ENCODE data around the gene FGF9.
A peak's percentile ranks its signal among the peaks of the same experiment; 100 is the strongest.

Gene FGF9

GRCh38 chr13:21719463-21719862, 48.6 kb downstream of the FGF9 start:
- DNase-seq: no peak

DNA sequence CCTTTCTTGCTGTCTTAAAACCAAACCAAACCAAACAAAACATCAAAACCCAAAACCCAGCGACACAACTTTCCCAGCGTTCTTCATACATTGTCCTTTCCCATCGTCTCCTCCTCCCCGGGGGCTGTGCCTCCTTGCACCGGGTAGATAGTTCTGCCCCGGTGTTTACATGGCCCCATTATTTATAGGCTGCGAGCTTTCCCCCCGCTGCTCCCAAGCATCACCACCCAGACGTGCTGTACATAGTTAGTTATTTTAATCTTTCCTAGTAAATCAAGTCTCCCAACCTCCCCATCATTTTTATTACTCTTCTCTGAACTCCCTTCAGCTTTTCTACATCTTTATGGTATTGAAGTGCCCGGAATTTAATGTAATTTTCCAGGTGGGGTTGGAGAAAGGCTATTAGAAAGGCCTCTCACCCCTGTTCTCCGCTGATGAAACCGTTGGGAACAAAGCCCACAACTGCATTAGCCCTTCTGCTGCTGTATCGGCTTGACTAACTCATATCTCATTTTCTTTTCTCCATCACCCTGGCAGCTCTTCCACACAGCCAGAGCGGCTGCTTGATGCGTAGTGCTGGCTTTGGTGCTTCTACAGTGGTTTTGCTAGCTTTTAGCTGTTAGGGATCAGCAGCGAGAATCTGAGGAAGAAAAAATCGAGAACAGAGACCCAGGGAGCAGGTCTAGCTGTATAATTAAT, 53.1 kb downstream of the FGF9 start:
- no peak for DNase-seq

GRCh38 chr13:21730186-21730880, 59.5 kb downstream of the FGF9 start:
- no peak for DNase-seq

- DNase-seq: no peak
Observed at GRCh38 chr13:21733475-21734263, 62.8 kb downstream of the FGF9 start.

DNA sequence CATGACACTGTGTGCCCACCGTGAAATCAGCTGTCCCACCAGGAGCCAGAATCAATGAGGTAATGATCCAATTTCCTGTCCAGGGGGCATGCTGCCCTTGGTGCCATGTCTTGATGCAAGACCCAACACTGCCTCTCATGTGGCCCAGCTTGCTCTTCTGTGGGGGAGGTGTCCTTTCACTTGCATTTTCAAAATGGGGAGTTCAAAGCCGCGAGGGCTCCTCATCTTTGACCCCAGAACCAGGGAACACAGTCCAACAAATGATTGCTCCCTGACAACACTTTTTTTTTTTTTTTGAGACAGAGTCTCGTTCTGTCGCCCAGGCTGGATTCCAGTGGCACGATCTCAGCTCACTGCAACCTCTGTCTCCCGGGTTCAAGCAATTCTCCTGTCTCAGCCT, 64.1 kb downstream of the FGF9 start:
- DNase-seq: no peak

DNA sequence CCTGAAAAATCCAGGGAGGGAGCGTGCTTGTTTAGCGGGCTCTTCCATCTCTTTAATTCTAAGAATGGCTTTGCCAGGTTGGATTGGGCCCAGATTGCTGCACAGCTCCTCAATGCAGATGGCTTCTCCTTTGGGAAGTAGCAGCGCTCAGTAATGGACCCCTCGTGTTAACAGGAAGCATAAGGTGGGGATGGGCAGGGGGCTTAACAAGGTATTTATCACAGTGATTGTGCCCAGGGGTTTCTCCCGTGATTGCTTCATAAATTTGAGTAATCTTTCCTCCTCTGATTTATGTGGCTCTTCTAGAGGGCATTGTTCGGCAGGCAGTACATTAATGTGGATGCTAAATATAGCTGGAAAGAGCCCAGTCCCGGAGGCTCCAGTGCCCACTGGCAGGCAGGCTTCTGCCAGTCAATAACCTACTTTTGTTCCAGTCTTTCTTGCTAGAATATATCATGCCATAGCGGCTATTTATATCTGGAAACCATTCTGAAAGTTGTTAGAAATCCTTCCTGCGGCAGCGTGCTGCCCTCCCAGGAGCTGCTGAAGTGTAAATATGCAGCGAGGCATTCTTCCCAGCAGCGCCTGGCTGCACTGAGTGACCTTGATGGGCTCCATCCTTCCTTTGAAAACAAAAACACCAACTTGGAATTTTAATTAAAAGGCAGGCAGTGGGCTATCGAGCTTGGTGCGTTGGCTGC, 65.0 kb downstream of the FGF9 start:
- DNase-seq: no peak

GRCh38 chr13:21736926-21737325, 66.1 kb downstream of the FGF9 start:
- DNase-seq: no peak

- DNase-seq: no peak
Observed at GRCh38 chr13:21738630-21739029, 67.8 kb downstream of the FGF9 start.

DNA sequence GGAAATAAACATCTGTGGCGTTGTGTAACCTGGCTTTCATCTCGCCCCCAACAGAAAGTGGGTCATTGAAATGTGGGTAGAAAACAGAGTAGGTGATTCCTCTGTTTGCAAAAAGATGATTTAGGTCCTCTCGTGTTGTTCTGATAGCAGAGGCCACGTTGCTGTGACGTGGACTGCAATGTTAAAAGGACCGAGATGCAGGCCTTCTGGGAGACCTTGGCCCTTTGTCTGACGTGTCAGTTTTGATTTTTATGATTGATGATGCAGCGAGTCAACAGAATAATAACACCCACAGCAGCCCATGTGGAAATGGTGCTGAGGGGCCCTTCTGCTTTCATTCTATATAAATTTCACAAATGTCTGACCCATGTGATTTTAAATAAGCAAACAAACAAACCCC, 68.9 kb downstream of the FGF9 start:
- no peak for DNase-seq

- no peak for DNase-seq
Observed at GRCh38 chr13:21741396-21741979, 70.6 kb downstream of the FGF9 start.

GRCh38 chr13:21742096-21742495, 71.2 kb downstream of the FGF9 start:
- DNase-seq: no peak

DNA sequence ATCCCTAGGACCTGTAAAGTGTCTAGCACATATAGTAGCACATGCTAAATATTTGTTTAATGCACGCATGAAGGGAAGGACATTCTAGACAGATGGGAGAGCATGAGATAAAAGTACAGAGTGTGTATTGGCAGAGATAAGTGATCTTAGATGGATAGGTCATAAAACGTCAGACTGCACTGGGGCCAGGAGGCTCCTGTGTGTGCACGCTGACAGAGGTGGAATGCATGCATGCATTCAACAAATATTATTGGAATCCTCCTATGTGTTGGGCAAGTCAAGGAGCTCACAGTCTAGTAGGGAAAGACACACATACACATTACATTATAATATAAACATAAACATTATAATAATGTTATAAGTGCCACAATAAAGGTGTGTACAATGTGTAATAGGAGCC, 73.3 kb downstream of the FGF9 start:
- no peak for DNase-seq

- DNase-seq: peak; percentile 9
Observed at GRCh38 chr13:21745307-21745706, 74.4 kb downstream of the FGF9 start.

GRCh38 chr13:21747456-21747855, 76.6 kb downstream of the FGF9 start:
- no peak for DNase-seq

GRCh38 chr13:21748166-21748565, 77.3 kb downstream of the FGF9 start:
- DNase-seq: no peak

DNA sequence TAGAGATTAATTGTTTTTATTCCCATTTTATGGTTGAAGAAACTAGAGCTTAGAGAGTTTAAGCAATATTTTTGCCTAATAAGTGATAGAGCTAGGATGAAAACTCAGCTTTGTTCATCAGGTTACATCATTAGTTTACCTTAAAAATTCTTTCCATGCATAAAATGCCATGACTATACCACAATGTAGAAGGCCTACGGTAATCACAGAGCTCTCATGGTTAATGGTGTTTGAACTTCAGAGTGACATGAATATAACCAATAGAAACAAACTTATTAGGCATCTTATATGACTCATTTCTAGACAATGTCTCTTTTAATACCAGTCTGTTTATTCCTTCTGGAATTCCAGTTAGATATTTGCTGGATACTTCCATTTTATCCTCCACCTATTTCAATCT, 78.5 kb downstream of the FGF9 start:
- DNase-seq: no peak

DNA sequence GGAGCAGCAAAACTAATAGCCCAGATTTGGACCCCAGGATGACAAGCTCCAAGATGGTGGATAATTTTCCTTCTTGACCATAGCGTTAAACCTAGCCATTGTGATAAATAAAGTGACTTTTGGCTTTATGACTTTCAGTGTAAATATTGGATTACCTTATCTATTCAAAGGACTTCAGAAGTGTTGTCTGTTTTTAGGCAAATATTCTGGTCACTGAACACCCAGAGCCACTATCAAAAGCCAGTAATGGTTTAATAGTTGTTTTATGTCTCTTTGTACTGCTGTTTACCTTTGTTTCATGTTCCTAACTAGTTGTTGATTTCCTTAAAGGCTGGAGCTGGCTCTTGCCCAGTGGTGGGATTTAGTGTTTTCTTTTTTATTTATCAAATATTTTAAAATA, 81.6 kb downstream of the FGF9 start:
- no peak for DNase-seq

DNA sequence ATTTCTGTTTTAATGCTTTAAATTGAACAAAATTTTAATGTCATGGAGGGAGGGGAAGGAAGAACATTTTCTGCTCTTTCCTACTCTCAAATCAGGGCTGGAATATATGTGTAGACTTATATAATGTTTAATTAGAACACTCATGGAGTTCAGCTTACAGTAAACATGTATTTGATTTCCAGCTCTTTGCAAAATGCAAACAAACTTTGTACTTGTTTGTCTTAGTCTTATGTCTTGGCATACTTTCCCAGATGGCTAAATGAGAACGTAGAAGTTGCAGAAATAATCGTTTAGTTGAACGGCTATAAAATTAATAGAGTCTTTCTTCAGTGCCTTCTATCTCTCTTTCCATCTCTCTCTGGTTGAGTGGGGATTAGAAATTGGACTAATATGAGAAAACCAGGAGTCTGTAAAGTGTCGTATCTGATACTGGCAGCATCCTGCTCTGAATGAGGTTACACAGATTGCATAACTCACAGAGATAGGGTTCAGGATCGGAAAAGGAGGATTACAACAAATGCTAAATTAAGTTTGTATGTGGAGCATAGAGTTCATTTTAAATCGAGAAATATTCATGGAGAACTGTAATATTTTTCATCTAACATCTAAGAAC, 82.3 kb downstream of the FGF9 start:
- no peak for DNase-seq
